NCI-H2196 (cell line): ENCODE measurements around the gene RUVBL2.
A peak's percentile ranks its signal among the peaks of the same experiment; 100 is the strongest.

Source experiments
- DNase-seq: peaks from one replicate; lab custom pipeline; 2025; ENCODE audit not compliant: unreplicated experiment; lab: John Stamatoyannopoulos, UW

RUVBL2 gene

DNA sequence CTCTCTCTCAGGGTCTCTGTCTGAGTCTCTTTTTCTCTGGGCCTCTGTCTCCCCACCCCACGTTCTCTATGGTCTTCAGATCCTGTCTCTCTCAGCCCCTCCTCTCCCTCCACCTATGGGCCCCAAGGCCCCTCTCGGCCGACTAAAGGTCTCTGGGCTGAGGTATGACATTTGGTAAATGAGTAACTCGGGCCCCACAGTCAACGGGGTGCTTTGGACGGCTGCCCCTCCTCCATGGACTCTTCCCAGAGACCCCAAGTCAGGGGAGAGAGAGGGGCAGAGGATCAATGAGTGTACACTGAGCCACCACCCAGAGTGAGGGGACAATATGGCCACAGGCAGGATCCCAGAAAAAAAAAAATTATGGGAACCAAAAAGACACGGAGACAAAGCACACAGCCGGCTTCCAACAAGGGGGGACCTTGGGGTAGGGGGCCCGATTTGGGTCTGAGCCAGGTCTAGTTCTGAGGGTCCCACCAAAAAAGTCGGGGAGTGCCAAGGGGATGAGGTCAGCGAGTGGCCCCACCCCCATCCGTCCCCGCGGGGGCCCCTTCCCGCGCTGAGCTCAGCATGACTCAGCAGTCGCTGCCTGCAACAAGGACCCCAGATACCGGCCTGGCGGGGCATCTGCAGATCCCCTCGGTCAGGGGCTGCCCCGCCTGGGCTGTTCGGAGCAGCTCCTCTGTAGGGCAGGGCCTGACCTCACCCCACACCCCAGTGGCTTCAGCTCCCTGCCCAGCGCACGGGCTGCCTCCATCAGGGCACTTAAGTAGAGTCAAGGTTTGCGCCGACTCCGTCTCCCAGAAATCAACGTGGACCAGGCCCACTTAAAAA is 30.1 kb upstream of the RUVBL2 start:
- no peak for DNase-seq

GRCh38 chr19:48964205-48965039 is 29.3 kb upstream of the RUVBL2 start:
- no peak for DNase-seq

GRCh38 chr19:48965040-48965805 is 28.5 kb upstream of the RUVBL2 start, which contains the start of gene FTL:
Gene FTL, plus strand, starts transcription at chr19:48965309. Its CDS starts 199 bp downstream, at chr19:48965508.
- peak; percentile 91 for DNase-seq

DNA sequence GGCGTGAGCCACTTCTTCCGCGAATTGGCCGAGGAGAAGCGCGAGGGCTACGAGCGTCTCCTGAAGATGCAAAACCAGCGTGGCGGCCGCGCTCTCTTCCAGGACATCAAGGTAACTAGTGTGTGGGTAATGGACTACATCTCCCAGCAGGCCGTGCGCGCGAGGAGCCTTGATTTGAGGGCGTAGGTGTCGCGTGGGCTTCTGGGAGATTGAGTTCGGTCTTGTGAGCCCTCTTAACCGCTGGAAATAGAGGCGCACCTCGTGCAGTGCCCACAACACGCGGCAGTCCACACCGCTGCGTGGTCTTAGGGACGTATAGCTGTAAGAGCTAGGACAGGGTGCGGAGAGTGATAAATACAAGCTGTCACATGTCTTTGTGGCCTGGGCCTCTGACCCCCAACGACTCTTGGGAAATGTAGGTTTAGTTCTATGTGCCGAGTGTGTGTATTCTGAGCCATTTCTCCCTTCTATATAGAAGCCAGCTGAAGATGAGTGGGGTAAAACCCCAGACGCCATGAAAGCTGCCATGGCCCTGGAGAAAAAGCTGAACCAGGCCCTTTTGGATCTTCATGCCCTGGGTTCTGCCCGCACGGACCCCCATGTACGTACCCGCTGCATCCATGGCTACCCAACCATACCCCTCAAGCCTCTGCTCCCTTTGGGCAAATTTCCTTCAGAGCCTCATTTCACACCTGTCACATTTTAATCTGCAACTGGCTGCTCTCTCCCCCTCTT is 27.7 kb upstream of the RUVBL2 start:
- DNase-seq, result peak; percentile 89

- no peak for DNase-seq
These were observed 26.9 kb upstream of the RUVBL2 start for GRCh38 chr19:48966541-48967345.

DNA sequence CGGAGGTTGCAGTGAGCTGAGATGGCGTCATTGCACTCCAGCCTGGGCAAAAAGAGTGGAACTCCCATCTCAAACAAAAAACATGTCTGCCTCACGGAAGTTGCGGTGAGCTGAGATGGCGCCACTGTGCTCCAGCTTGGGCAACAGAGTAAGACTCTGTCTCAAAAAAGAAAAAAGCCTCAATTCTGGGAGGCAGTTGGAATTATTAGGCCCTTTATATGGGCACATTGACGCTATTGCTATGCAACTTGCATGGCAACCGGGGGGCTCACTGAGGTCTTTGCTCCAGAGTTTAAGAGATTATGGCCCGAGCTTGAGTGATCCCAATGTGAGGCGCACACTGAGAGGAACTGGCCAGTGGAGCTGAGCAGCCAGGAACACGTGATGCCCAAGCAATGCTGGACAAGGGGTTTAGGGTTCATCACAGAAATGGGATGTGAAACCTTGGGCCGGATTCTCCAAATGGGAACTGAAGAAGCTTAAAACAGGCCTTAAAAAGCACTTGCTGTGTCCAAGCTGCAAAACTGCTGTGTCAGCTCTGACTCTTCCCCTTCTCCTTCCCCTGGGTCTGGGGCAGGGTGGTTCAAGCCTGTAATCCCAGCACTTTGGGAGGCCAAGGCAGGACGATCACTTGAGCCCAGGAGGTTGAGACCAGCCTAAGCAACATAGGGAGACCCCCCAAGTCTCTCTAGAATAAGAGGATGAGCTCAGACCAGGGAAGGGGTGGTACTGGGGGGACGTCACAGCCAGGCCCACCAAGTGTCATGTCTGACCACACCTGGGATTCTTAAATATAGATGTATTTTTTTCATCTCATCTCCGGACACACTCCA is 26.1 kb upstream of the RUVBL2 start:
- DNase-seq, result no peak

GRCh38 chr19:48968179-48968661 is 25.5 kb upstream of the RUVBL2 start:
- DNase-seq, result no peak

DNA sequence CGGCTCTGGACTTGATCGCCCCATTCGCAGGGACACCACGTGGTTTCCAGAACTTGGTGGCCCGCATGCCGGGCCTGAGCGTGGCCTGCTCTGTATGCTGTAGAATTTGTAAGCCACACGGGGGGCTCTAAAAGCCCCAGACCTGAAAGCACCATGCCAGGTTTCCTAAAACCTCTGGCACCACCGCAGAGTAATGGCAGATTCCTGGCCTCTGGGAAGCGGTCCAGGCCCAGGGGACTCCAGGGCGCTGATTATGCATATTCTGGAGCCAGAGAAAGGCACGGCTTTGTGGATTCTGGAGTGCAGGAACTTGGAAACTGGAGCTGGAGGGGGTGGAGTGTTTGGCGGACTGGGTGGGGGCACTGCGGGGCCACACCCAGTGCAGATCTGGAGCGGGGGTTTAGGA is 24.9 kb upstream of the RUVBL2 start:
- DNase-seq, result no peak

GRCh38 chr19:48969276-48970138 is 24.2 kb upstream of the RUVBL2 start:
- peak; percentile 21 for DNase-seq

DNA sequence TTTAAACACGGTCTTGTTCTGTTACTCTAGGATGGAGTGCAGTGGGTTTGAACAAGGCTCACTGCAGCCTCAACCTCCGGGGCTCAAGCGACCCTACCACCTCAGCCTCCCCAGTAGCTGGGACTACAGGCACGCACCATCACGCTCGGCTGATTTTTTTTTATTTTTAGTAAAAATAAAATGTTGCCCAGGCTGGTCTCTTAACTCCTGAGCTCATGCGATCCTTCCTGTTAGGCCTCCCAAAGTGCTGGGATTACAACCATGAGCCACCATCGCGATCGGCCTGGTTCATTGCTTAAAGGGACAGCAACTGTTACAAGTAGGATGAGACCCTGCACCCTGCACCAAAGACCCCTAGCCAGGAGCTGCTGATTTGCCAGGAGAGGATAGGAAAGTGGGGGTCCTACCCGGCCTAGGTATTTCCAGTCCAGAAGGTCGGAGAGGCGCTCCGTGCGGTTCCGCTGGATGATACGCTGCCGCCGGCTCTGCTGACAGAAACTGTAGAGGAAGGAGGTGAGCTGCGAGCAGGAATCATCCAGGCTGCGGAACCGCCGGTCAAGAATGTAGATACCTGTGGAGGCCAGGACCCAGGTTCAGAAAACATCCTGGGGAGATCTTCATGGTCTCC is 23.4 kb upstream of the RUVBL2 start:
- DNase-seq, result no peak

GRCh38 chr19:48970923-48971395 is 22.7 kb upstream of the RUVBL2 start:
- peak; percentile 59 for DNase-seq

DNA sequence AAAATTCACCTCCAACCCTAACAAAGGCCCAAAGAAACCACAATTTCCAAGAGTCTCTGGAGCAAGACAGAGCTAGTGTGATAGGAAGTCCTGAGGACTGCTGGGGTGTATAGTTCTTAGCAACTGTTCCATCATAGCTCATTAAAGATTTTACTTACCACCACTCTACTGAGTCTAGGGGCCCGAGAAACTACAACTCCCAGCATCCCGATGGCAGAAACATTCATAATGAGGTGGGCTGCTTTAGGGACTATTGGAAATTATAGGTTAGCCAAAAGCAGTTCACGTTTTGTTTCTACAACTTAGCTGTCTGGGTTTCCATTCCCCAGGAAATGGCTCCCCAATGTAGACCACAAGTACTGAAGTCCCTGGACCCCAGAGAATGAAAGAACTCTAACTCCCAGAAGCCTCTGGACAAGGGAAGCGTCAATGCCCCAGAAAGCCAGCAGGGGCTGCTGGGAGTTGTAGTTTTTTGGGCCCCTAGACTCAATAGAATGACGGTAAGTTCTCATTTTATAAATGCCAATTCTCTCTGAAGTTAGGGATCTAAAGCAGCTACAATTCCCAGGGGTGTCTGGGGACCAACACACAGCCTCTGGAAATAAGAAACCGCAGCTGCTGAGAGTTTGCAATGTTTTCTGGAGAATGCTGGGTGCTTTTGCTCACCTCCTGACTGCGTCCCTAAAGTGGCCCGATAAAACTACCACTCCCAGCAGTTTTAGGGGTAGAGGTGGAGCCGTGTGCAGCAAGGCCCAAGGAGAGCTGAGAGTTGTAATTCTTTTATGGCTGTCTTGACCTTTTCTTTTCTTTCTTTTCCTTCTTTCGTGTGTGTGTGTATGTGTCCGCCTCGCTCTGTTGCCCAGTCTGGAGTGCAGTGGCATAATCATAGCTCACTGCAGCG is 17.5 kb upstream of the RUVBL2 start:
- peak; percentile 24 for DNase-seq

DNA sequence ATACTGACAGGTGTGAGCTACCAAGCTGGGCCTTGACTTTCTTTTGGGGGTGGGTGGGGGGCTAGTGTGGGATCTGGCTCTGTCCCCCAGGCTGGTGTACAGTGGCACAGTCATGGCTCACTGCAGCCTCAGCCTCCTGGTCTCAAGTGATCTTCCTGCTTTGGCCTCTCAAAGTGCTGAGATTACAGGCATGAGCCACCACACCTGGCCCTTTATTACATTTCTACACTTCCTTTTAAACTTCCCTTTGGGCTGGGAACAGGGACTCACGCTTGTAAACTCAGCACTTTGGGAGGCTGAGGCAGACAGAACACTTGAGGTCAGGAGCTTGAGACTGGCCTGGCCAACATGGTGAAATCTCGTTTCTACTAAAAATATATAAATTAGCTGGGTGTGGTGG is 16.6 kb upstream of the RUVBL2 start:
- DNase-seq, result no peak

- no peak for DNase-seq
These were observed 11.4 kb upstream of the RUVBL2 start for GRCh38 chr19:48982280-48982679.

GRCh38 chr19:48985711-48986110 is 8.0 kb upstream of the RUVBL2 start:
- no peak for DNase-seq

- DNase-seq, result no peak
These were observed 7.5 kb upstream of the RUVBL2 start for GRCh38 chr19:48986211-48986610.
